ENCODE results near the gene PARVA. TPM values are rescaled to one million over a fixed set of nuclear protein-coding genes. Genes with fewer than 3 reads are reported as not detected.

Gene PARVA
- total and polyA plus RNA-seq, 7 donors = 15.7 to 195 (median 110) TPM

DNA sequence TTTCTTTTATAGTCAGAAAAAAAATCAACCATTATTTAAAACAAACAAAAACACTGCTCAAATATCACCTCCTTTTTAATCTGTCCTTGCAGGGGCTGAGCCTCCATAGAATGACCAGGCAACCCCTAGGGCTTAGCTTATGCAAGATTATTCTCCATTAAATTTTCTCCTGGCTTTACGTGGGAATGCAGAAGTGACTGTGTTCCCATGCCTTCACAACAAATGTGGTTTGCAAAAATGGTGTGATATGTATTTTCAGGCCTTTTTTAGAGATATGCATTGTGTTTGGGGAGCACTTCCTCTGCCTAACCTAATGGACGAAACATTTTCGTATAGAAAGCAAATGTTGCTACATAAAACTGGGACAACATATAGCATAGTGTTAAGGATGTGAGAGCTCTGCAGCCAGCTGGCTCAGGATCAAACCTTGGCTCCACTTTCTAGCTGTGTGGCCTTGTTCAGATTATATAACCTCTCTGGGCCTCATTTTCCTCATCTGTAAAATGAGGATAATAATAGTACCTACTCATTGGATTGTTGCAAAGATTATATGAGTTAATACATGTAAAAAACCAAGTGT lies 82.6 kb downstream of the PARVA start:
- 83 to 86% methylated on average over 3 of the region's 3 CpGs for WGBS, 2 donors
- DNase-seq = no peak

DNA sequence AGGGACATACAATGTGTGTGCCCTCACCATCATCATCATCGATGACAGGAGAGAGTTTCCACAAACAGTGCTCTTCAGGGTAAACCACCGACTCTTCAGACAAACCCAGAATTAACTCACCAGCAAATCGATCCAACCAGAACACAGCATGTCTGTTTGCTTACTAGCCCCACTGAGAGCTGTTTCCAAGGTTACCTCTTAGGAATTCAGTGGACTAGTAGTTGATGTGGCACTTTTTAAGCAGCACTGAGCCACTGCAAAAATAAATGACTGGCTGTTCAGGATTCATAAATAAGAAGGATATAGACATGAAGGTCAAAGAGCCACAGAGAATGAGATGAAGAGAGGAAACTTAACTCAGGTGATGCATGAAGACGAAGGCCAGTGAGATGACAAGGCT lies 83.1 kb downstream of the PARVA start:
- intact Hi-C loops (cut with DNase I) = no loop called here
- Histone ChIP-seq H3K4me1 (peaks cover 0 to 83% (median 57%) of the 10 kb centered on the region in 4 donors), H3K4me3 (no peak overlapping the region), H3K9me3 (no peaks in the 10 kb centered on the region), H3K27me3 (no peaks in the 10 kb centered on the region), H3K27ac (peak overlapping the region; percentile 41 to 90 (median 76)), H3K36me3 (peaks cover 0 to 7% (median 0%) of the 10 kb centered on the region in 4 donors)
- DNase-seq = no peak
- 79 to 87% methylated on average over 4 of the region's 4 CpGs for WGBS, 2 donors
- TF ChIP-seq, protein P1, sequence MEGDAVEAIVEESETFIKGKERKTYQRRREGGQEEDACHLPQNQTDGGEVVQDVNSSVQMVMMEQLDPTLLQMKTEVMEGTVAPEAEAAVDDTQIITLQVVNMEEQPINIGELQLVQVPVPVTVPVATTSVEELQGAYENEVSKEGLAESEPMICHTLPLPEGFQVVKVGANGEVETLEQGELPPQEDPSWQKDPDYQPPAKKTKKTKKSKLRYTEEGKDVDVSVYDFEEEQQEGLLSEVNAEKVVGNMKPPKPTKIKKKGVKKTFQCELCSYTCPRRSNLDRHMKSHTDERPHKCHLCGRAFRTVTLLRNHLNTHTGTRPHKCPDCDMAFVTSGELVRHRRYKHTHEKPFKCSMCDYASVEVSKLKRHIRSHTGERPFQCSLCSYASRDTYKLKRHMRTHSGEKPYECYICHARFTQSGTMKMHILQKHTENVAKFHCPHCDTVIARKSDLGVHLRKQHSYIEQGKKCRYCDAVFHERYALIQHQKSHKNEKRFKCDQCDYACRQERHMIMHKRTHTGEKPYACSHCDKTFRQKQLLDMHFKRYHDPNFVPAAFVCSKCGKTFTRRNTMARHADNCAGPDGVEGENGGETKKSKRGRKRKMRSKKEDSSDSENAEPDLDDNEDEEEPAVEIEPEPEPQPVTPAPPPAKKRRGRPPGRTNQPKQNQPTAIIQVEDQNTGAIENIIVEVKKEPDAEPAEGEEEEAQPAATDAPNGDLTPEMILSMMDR (IDR thresholded peaks at IDR 0.05) = no peak
- no peak for TF ChIP-seq EP300 (IDR thresholded peaks at IDR 0.05)
- TF ChIP-seq POLR2AphosphoS5 (IDR thresholded peaks at IDR 0.05) = no peak
- TF ChIP-seq POLR2A (IDR thresholded peaks at IDR 0.05) = no peak

More for the DNA sequence above, 82.6 kb downstream of the PARVA start:
- Histone ChIP-seq H3K27ac (peak overlapping the region; percentile 63 to 90 (median 80)), H3K4me1 (peaks cover 0 to 85% (median 62%) of the 10 kb centered on the region in 4 donors), H3K36me3 (peaks cover 0 to 4% (median 0%) of the 10 kb centered on the region in 4 donors), H3K9me3 (no peaks in the 10 kb centered on the region), H3K27me3 (no peaks in the 10 kb centered on the region), H3K4me3 (no peak overlapping the region)
- intact Hi-C loops (cut with DNase I) = loop anchor here (5.0 kb wide), 2 partner anchors 48 to 83 kb away; partner anchors contain the start of gene PARVA
- no peak for TF ChIP-seq POLR2A (IDR thresholded peaks at IDR 0.05)
- TF ChIP-seq POLR2AphosphoS5 (IDR thresholded peaks at IDR 0.05) = no peak
- TF ChIP-seq, protein P1 (IDR thresholded peaks at IDR 0.05) = no peak
- no peak for TF ChIP-seq EP300 (IDR thresholded peaks at IDR 0.05)

DNA sequence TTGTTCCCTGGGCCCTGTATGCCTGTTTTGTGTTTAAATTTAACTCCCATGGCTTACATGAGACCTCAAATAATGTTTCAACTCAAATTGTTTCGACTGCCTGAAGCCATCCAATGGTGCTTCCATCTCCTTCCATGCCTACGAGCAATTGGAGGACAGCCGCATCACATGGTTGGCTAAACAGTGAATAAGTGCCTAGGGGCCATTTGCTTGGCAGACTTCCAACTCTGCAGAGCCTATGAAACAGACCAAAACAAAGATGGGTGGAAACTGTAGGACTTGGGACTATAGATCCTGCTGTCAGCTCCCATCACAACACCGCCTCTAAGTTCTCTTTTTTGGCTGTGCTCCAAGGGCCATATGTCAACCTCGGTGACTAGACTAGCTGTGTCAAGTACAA lies 84.1 kb downstream of the PARVA start:
- Histone ChIP-seq H3K4me3 (no peak overlapping the region), H3K27ac (peak overlapping the region; percentile 41 to 90 (median 76)), H3K4me1 (peaks cover 0 to 72% (median 47%) of the 10 kb centered on the region in 4 donors), H3K27me3 (no peaks in the 10 kb centered on the region), H3K9me3 (no peaks in the 10 kb centered on the region), H3K36me3 (peaks cover 0 to 7% (median 0%) of the 10 kb centered on the region in 4 donors)
- no peak for DNase-seq
- 82 to 89% methylated on average over 5 of the region's 5 CpGs for WGBS, 2 donors
- intact Hi-C loops (cut with DNase I) = no loop called here
- TF ChIP-seq EP300 (IDR thresholded peaks at IDR 0.05) (no peak), POLR2A (IDR thresholded peaks at IDR 0.05) (no peak), POLR2AphosphoS5 (IDR thresholded peaks at IDR 0.05) (no peak)
- TF ChIP-seq, protein P1 (IDR thresholded peaks at IDR 0.05) = no peak

DNA sequence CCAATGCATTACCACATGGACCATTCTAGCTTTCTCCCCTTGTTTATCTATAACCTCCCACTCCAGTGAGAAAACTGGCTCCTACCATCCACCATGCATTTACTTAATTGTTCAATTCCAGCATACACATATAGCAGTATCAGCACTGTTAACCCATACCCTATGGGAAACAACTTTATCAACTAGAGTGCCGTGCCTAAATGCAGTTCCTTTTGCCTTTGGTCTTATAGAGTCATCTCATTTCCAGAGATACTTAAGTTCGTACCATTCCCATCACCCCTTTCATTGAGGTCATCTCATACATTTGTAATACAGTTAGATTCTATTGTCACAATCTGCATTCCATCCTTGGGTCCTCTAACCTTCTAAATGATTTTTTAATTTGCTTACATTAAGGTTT lies 86.9 kb downstream of the PARVA start:
- H3K4me3 ChIP-seq = no peak overlapping the region
- peaks cover 0 to 7% (median 0%) of the 10 kb centered on the region in 4 donors for H3K36me3 ChIP-seq
- peaks cover 0 to 68% (median 44%) of the 10 kb centered on the region in 4 donors for H3K4me1 ChIP-seq
- 95 to 99% methylated on average over 2 of the region's 2 CpGs for WGBS, 2 donors
- peak overlapping the region in 2 of 4 donors; percentile 8 to 25 for H3K27ac ChIP-seq
- intact Hi-C loops (cut with DNase I) = no loop called here
- TF ChIP-seq POLR2AphosphoS5 (IDR thresholded peaks at IDR 0.05) = no peak
- TF ChIP-seq, protein P1 (IDR thresholded peaks at IDR 0.05) = no peak
- no peak for DNase-seq
- no peaks in the 10 kb centered on the region for H3K27me3 ChIP-seq
- H3K9me3 ChIP-seq = no peaks in the 10 kb centered on the region

All from sigmoid colon (tissue), 7 donors.